Measurements from ENCODE around the gene TTYH3.

DNA sequence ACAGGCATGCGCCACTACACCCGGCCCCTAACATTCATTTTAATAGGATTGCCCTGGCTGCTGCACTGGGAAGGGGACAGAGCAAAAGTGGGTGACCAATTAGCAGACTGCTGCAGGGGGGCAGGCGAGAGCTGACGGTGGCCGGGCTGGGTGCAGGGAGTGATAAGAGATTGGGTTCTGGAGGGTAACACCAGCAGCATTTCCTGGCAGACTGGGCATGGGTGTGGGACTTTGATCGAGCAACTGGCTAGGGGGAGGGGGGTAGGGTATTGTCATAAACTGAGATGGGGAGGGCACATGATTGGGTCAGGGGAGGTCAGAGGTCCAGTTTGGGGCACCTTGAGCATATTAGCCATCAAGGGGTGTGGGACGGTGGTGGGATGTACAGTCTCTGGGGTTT lies 36.1 kb downstream of the TTYH3 start:
- TF ChIP-seq CTCF (conservative IDR thresholded peaks at IDR 0.05; ENCODE audit: low read depth, low read length) = no peak
- TF ChIP-seq EZH2 (IDR thresholded peaks at IDR 0.05; ENCODE audit: low read length, unreplicated experiment) = no peak
- TF ChIP-seq EZH2phosphoT487 (IDR thresholded peaks at IDR 0.05; ENCODE audit: borderline replicate concordance, low read length) = no peak
